Measurements from ENCODE around the gene IPO5. TPM values are rescaled to one million over a fixed set of nuclear protein-coding genes. Genes with fewer than 3 reads are reported as not detected.

Gene IPO5
- total RNA-seq, 1 experiment from 2014 or later = 46.3 TPM

- no peak for TF ChIP-seq CTCF (IDR thresholded peaks at IDR 0.05; ENCODE audit: unreplicated experiment)
- BruUV-seq (replicated peaks) = no TSS peak
- peaks cover 17% of the 10 kb centered on the region for H3K36me3 Mint-ChIP-seq (ENCODE audit: insufficient read depth, unreplicated experiment)
- DNase-seq = peak; percentile 78
- CTCF ChIA-PET = no interaction called here
- no peaks in the 10 kb centered on the region for H3K9me3 Mint-ChIP-seq (ENCODE audit: low read depth, unreplicated experiment)
- peak overlapping the region; percentile 53 for H3K27ac Mint-ChIP-seq (ENCODE audit: unreplicated experiment)
- H3K4me3 Mint-ChIP-seq (ENCODE audit: low read depth, unreplicated experiment) = peak overlapping the region; percentile 86
- no peaks in the 10 kb centered on the region for H3K4me1 Mint-ChIP-seq (ENCODE audit: low read depth, unreplicated experiment)
- no peaks in the 10 kb centered on the region for H3K27me3 Mint-ChIP-seq (ENCODE audit: unreplicated experiment)
- intact Hi-C loops (cut with micrococcal nuclease; ENCODE audit: unreplicated experiment) = loop anchor here (10.0 kb wide), 1 partner anchor 121 kb away; no protein-coding TSS in a partner anchor
Observed at GRCh38 chr13:97975848-97976609, 22.6 kb downstream of the IPO5 start.

DNA sequence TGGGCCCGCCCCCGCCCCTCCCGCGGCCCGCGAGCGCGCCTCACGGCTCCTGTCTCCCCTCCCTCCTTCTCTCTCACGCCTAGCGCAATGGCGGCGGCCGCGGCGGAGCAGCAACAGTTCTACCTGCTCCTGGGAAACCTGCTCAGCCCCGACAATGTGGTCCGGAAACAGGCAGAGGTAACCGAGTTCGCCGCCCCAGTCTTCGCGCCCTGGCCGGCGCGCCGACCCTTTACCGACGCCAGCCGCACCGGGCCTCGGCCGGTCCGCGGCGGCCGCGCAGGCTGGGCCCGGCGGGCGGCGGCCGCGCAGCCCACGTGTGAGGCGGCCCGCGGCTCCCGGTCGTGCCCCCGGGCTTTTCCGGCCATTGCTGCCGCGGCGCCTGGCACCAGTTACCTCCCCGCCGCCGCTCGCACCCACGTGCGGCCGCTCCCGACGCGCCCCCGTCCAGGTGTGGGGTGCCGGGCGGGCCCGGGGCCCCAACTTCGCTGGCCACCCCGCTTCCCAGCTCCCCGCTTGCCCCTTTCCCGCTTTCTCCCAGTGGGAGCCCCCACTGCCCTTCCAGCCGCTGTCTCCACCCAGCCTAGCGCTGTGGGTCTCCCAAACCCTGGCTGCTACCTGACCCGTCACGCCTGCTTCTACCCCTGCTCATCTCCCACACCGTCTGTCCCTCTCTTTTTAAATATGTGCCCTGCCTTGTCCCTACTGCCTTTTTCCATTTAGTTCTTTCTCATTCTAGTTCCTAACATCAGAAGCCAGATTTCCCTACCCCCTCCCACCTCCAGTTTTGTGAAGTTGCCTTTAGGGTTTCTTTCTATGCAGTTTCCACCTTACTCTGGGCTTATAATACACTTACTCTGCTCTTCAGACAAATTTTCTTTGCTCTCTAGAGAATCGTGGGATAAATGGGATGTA lies 23.4 kb downstream of the IPO5 start:
- CTCF ChIA-PET = no interaction called here
- H3K4me3 Mint-ChIP-seq (ENCODE audit: low read depth, unreplicated experiment) = peak overlapping the region; percentile 86
- H3K36me3 Mint-ChIP-seq (ENCODE audit: insufficient read depth, unreplicated experiment) = peaks cover 17% of the 10 kb centered on the region
- TF ChIP-seq CTCF (IDR thresholded peaks at IDR 0.05; ENCODE audit: unreplicated experiment) = no peak
- H3K27ac Mint-ChIP-seq (ENCODE audit: unreplicated experiment) = peak overlapping the region; percentile 96
- no peaks in the 10 kb centered on the region for H3K4me1 Mint-ChIP-seq (ENCODE audit: low read depth, unreplicated experiment)
- no TSS peak for BruUV-seq (replicated peaks)
- intact Hi-C loops (cut with micrococcal nuclease; ENCODE audit: unreplicated experiment) = loop anchor here (10.0 kb wide), 1 partner anchor 122 kb away; no protein-coding TSS in a partner anchor
- DNase-seq = no peak
- no peaks in the 10 kb centered on the region for H3K27me3 Mint-ChIP-seq (ENCODE audit: unreplicated experiment)
- no peaks in the 10 kb centered on the region for H3K9me3 Mint-ChIP-seq (ENCODE audit: low read depth, unreplicated experiment)

DNA sequence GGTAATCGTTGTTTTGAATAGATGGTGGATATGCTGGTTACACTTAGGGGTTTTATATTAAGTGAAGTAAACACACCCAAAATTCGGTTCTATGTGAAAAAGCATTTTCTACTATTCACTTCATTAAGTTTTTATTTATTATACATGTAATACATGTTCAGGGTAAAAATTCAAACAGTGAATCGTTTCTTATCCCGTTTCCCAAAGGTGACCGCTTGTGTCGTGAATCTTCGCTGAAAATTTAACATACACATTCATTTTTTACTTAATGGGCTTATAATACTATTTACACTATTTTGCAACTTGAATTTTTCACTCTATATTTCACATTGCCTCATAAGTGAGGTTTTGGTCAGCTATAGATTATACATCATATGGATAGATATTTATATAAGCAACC lies 24.5 kb downstream of the IPO5 start:
- Mint-ChIP-seq H3K27ac (ENCODE audit: unreplicated experiment) (no peak overlapping the region), H3K9me3 (ENCODE audit: low read depth, unreplicated experiment) (no peaks in the 10 kb centered on the region), H3K4me3 (ENCODE audit: low read depth, unreplicated experiment) (no peak overlapping the region), H3K4me1 (ENCODE audit: low read depth, unreplicated experiment) (no peaks in the 10 kb centered on the region), H3K36me3 (ENCODE audit: insufficient read depth, unreplicated experiment) (peaks cover 17% of the 10 kb centered on the region), H3K27me3 (ENCODE audit: unreplicated experiment) (no peaks in the 10 kb centered on the region)
- intact Hi-C loops (cut with micrococcal nuclease; ENCODE audit: unreplicated experiment) = loop anchor here (10.0 kb wide), 1 partner anchor 123 kb away; no protein-coding TSS in a partner anchor
- no peak for TF ChIP-seq CTCF (IDR thresholded peaks at IDR 0.05; ENCODE audit: unreplicated experiment)
- CTCF ChIA-PET = no interaction called here
- DNase-seq = no peak
- BruUV-seq (replicated peaks) = no TSS peak

- H3K27me3 Mint-ChIP-seq (ENCODE audit: unreplicated experiment) = no peaks in the 10 kb centered on the region
- TF ChIP-seq CTCF (IDR thresholded peaks at IDR 0.05; ENCODE audit: unreplicated experiment) = no peak
- H3K27ac Mint-ChIP-seq (ENCODE audit: unreplicated experiment) = no peak overlapping the region
- no peak for DNase-seq
- BruUV-seq (replicated peaks) = no TSS peak
- no peaks in the 10 kb centered on the region for H3K4me1 Mint-ChIP-seq (ENCODE audit: low read depth, unreplicated experiment)
- intact Hi-C loops (cut with micrococcal nuclease; ENCODE audit: unreplicated experiment) = loop anchor here (10.0 kb wide), 1 partner anchor 124 kb away; no protein-coding TSS in a partner anchor
- H3K4me3 Mint-ChIP-seq (ENCODE audit: low read depth, unreplicated experiment) = peak overlapping the region; percentile 12
- H3K36me3 Mint-ChIP-seq (ENCODE audit: insufficient read depth, unreplicated experiment) = peaks cover 17% of the 10 kb centered on the region
- H3K9me3 Mint-ChIP-seq (ENCODE audit: low read depth, unreplicated experiment) = no peaks in the 10 kb centered on the region
- CTCF ChIA-PET = no interaction called here
Observed at GRCh38 chr13:97978651-97979050, 25.2 kb downstream of the IPO5 start.

Data from Calu3 (cell line).